SK-N-SH (cell line): ENCODE data around the gene HS3ST4. TPM values are rescaled to one million over a fixed set of nuclear protein-coding genes. Genes with fewer than 3 reads are reported as not detected.
A peak's percentile ranks its signal among the peaks of the same experiment; 100 is the strongest.

ENCODE experiments used
- CTCF ChIA-PET: fragments of 300-600, 350-600 bp; formaldehyde crosslinking; extraction: SDS; loops from one replicate; lab custom pipeline; 2021; lab: Yijun Ruan, JAX
- POLR2A ChIA-PET: fragments of 350-600 bp; sonication (Branson Sonifier 250); formaldehyde crosslinking; extraction: SDS; loops from one replicate; lab custom pipeline; 2020; ENCODE audit warnings: antibody characterized with exemption, inconsistent platforms; lab: Yijun Ruan, JAX
- DNase-seq: peaks from one replicate; pipeline ENCODE4 v3.0.0; 2012
- H2AFZ ChIP-seq: fragments of 200-600 bp; sonication (generic); 2 replicates; pipeline ENCODE4 v1.8.1; 2016; ENCODE audit warnings: antibody characterized with exemption, mild to moderate bottlenecking, low read depth
- H3F3A ChIP-seq: fragments of 200-600 bp; sonication (generic); replicated peaks from 2 replicates; pipeline ENCODE3; 2016; ENCODE audit warnings: antibody characterized with exemption, mild to moderate bottlenecking; ENCODE audit not compliant: insufficient read depth
- H3K27ac ChIP-seq, 2 experiments: fragments of 200-500 bp in 1 of 2; fragments of 200-600 bp in 1 of 2; sonication (Bioruptor generic) in 1 of 2; sonication (generic), shearing (Covaris generic) in 1 of 2; 2 replicates each; pipeline versions ENCODE4 v1.5.1 to v1.6.1; 2014 to 2016; ENCODE audit warnings: low read depth in 2 of 2, inconsistent platforms in 1 of 2, low read length in 1 of 2, mild to moderate bottlenecking in 1 of 2, mixed read lengths in 1 of 2
- H3K27me3 ChIP-seq: fragments of 200-600 bp; sonication (generic), shearing (Covaris generic); 2 replicates; pipeline ENCODE4 v1.6.1; 2016; ENCODE audit warnings: mixed run types; ENCODE audit not compliant: insufficient read depth
- H3K36me3 ChIP-seq, 2 experiments: fragments of 200-500 bp in 1 of 2; fragments of 200-600 bp in 1 of 2; sonication (Bioruptor generic) in 1 of 2; sonication (generic) in 1 of 2; replicated peaks in 1 of 2; 2 replicates each; pipeline versions ENCODE3 to v1.5.1; 2014 to 2016; ENCODE audit warnings: low read length in 1 of 2, mild to moderate bottlenecking in 1 of 2; ENCODE audit not compliant: insufficient read depth in 2 of 2, control insufficient read depth in 1 of 2
- H3K4me1 ChIP-seq, 2 experiments: fragments of 200-500 bp in 1 of 2; fragments of 200-600 bp in 1 of 2; sonication (Bioruptor generic) in 1 of 2; sonication (generic), shearing (Covaris generic) in 1 of 2; 2 replicates each; pipeline versions ENCODE4 v1.5.1 to v1.6.1; 2014 to 2016; ENCODE audit warnings: low read depth in 1 of 2, low read length in 1 of 2, mixed run types in 1 of 2; ENCODE audit not compliant: insufficient read depth in 2 of 2, control insufficient read depth in 1 of 2
- H3K4me2 ChIP-seq: fragments of 200-600 bp; sonication (generic), shearing (Covaris generic); 2 replicates; pipeline ENCODE4 v1.6.1; 2017; ENCODE audit warnings: mixed run types
- H3K4me3 ChIP-seq, 2 experiments: fragments of 200-500 bp in 1 of 2; fragments of 200-600 bp in 1 of 2; sonication (Bioruptor generic) in 1 of 2; sonication (generic), shearing (Covaris generic) in 1 of 2; 2 replicates each; pipeline versions ENCODE4 v1.5.1 to v1.8.1; 2014 to 2016; ENCODE audit warnings: low read depth in 2 of 2, inconsistent platforms in 1 of 2, low read length in 1 of 2, mild to moderate bottlenecking in 1 of 2, mixed read lengths in 1 of 2, moderate library complexity in 1 of 2
- H3K79me2 ChIP-seq: fragments of 200-600 bp; sonication (generic); 2 replicates; pipeline ENCODE4 v1.8.1; 2017; ENCODE audit warnings: mild to moderate bottlenecking; ENCODE audit not compliant: insufficient read depth
- H3K9ac ChIP-seq: fragments of 200-600 bp; sonication (generic); 2 replicates; pipeline ENCODE4 v1.6.1; 2017; ENCODE audit warnings: mixed run types
- H3K9me2 ChIP-seq: fragments of 200-600 bp; sonication (generic); 2 replicates; pipeline ENCODE4 v1.6.1; 2017; ENCODE audit warnings: mixed run types
- H3K9me3 ChIP-seq: fragments of 200-600 bp; sonication (generic); 2 replicates; pipeline ENCODE4 v1.6.1; 2017; ENCODE audit warnings: mixed run types, mild to moderate bottlenecking, moderate library complexity
- H4K20me1 ChIP-seq: fragments of 200-600 bp; sonication (generic); 2 replicates; pipeline ENCODE4 v1.6.1; 2017; ENCODE audit warnings: mild to moderate bottlenecking, mixed run types; ENCODE audit not compliant: insufficient read depth
- ELF1 ChIP-seq: IDR thresholded peaks from 2 replicates; pipeline ENCODE4 v1.4.0; 2012
- EP300 ChIP-seq, 2 experiments: IDR thresholded peaks; 2 replicates each; pipeline versions ENCODE4 v1.4.0 to v1.6.1; 2012; ENCODE audit warnings: borderline replicate concordance in 1 of 2, low read depth in 1 of 2, low read length in 1 of 2
- FOSL2 ChIP-seq: IDR thresholded peaks from 2 replicates; pipeline ENCODE4 v1.4.0; 2012; ENCODE audit warnings: low read depth, mild to moderate bottlenecking, moderate library complexity, borderline replicate concordance
- FOXM1 ChIP-seq: IDR thresholded peaks from 2 replicates; pipeline ENCODE4 v1.4.0; 2012; ENCODE audit warnings: low read depth, mild to moderate bottlenecking
- GABPA ChIP-seq: IDR thresholded peaks from 2 replicates; pipeline ENCODE4 v1.4.0; 2012; ENCODE audit warnings: low read depth, mild to moderate bottlenecking
- MEF2A ChIP-seq: IDR thresholded peaks from 2 replicates; pipeline ENCODE4 v1.4.0; 2012; ENCODE audit warnings: low read depth, borderline replicate concordance
- NRF1 ChIP-seq: IDR thresholded peaks from 2 replicates; pipeline ENCODE4 v1.6.1; 2012; ENCODE audit warnings: low read depth, mild to moderate bottlenecking, low read length
- RAD21 ChIP-seq: IDR thresholded peaks from 2 replicates; pipeline ENCODE4 v1.6.1; 2012; ENCODE audit warnings: mild to moderate bottlenecking, low read length
- RCOR1 ChIP-seq: fragments of 150-350 bp; IDR thresholded peaks from 2 replicates; pipeline ENCODE4 v1.6.1; 2017; ENCODE audit warnings: antibody characterized with exemption, low read length
- REST ChIP-seq: IDR thresholded peaks from 2 replicates; pipeline ENCODE4 v1.6.1; 2012; ENCODE audit warnings: mild to moderate bottlenecking, low read depth, low read length, moderate library complexity
- RFX5 ChIP-seq: IDR thresholded peaks from 2 replicates; pipeline ENCODE4 v1.6.1; 2012; ENCODE audit warnings: mild to moderate bottlenecking, improper control_type of control experiment, low read length
- RXRA ChIP-seq: IDR thresholded peaks from 2 replicates; pipeline ENCODE4 v1.4.0; 2012; ENCODE audit warnings: low read depth, mild to moderate bottlenecking, borderline replicate concordance
- SMC3 ChIP-seq: IDR thresholded peaks from 2 replicates; pipeline ENCODE4 v1.6.1; 2012; ENCODE audit warnings: low read depth, low read length, improper control_type of control experiment
- TAF1 ChIP-seq: IDR thresholded peaks from 2 replicates; pipeline ENCODE4 v1.6.1; 2012; ENCODE audit warnings: low read depth, mild to moderate bottlenecking, low read length, moderate library complexity, borderline replicate concordance
- TCF12 ChIP-seq: IDR thresholded peaks from 2 replicates; pipeline ENCODE4 v1.4.0; 2012
- TEAD4 ChIP-seq: IDR thresholded peaks from 2 replicates; pipeline ENCODE4 v1.4.0; 2012; ENCODE audit warnings: mild to moderate bottlenecking, borderline replicate concordance; ENCODE audit not compliant: insufficient read depth
- WGBS: methylation state at CpG from one replicate; pipeline ENCODE4 v1.1.6; 2017; ENCODE audit warnings: low lambda C conversion rate; 5-methylcytosine and 5-hydroxymethylcytosine counted together
- polyA plus RNA-seq, 3 experiments: library from polyadenylated mRNA; depleted of rRNA; stranded (reverse); fragments of >200 nt; gene quantifications; 2 replicates each; pipeline ENCODE4 v1.2.3, GENCODE V29; 2012
- TF ChIP-seq, protein P1 (sequence below): fragments of 150-350 bp; IDR thresholded peaks from 2 replicates; pipeline ENCODE4 v1.6.1; 2017; ENCODE audit warnings: antibody characterized with exemption, low read length, low read depth, borderline replicate concordance
- TF ChIP-seq, protein P2 (sequence below): IDR thresholded peaks from 2 replicates; pipeline ENCODE4 v1.4.0; 2012; ENCODE audit warnings: low read depth, borderline replicate concordance

The HS3ST4 gene
- polyA plus RNA-seq, 1 of the 3 experiments (the other 2 are of a cell fraction) = not detected

GRCh38 chr16:25747160-25747758 lies 55.5 kb downstream of the HS3ST4 start:
- peaks cover 0 to 8% of the 10 kb centered on the region in 2 experiments; a peak in 1 of 4 replicates for H3K4me1 ChIP-seq
- no peak overlapping the region for H3K4me2 ChIP-seq
- H3K27ac ChIP-seq = no peak overlapping the region
- CTCF ChIA-PET = interaction anchor here (1.1 kb wide), 1 partner anchor 9 kb away, joined by 3 read pairs; no protein-coding TSS in a partner anchor
- no peaks in the 10 kb centered on the region for H3K79me2 ChIP-seq
- no peak for DNase-seq
- H3K9ac ChIP-seq = no peak overlapping the region
- H3F3A ChIP-seq = no peaks in the 10 kb centered on the region
- 13% methylated on average over 7 of the region's 7 CpGs for WGBS
- no peaks in the 10 kb centered on the region for H3K9me3 ChIP-seq
- H3K36me3 ChIP-seq = no peaks in the 10 kb centered on the region
- POLR2A ChIA-PET = no interaction called here
- no peaks in the 10 kb centered on the region for H3K27me3 ChIP-seq
- H3K4me3 ChIP-seq = no peak overlapping the region
- no peaks in the 10 kb centered on the region for H3K9me2 ChIP-seq
- H2AFZ ChIP-seq = no peak overlapping the region
- no peaks in the 10 kb centered on the region for H4K20me1 ChIP-seq
- TF ChIP-seq, protein P1, sequence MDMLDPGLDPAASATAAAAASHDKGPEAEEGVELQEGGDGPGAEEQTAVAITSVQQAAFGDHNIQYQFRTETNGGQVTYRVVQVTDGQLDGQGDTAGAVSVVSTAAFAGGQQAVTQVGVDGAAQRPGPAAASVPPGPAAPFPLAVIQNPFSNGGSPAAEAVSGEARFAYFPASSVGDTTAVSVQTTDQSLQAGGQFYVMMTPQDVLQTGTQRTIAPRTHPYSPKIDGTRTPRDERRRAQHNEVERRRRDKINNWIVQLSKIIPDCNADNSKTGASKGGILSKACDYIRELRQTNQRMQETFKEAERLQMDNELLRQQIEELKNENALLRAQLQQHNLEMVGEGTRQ = no peak
- TF ChIP-seq REST = peak; percentile 93

- Histone ChIP-seq H3K36me3 (no peaks in the 10 kb centered on the region), H3K9ac (no peak overlapping the region), H3F3A (no peaks in the 10 kb centered on the region), H3K27ac (no peak overlapping the region), H3K4me3 (no peak overlapping the region), H3K4me2 (no peak overlapping the region), H3K27me3 (no peaks in the 10 kb centered on the region), H3K9me3 (no peaks in the 10 kb centered on the region), H4K20me1 (no peaks in the 10 kb centered on the region), H3K79me2 (no peaks in the 10 kb centered on the region), H2AFZ (no peak overlapping the region), H3K4me1 (peaks cover 0 to 8% of the 10 kb centered on the region in 2 experiments; a peak in 1 of 4 replicates), H3K9me2 (no peaks in the 10 kb centered on the region)
- WGBS = 3% methylated on average over 3 of the region's 3 CpGs
- no peak for DNase-seq
- CTCF ChIA-PET = no interaction called here
- POLR2A ChIA-PET = no interaction called here
- no peak for TF ChIP-seq EP300 (IDR thresholded peaks at IDR 0.05; ENCODE audit: borderline replicate concordance in 1 of 2, low read depth in 1 of 2, low read length in 1 of 2)
- TF ChIP-seq GABPA = no peak
- TF ChIP-seq MEF2A = no peak
- TF ChIP-seq TAF1 = no peak
- TF ChIP-seq, protein P1 = no peak
- TF ChIP-seq FOXM1 = no peak
- TF ChIP-seq TEAD4 = no peak
- TF ChIP-seq, protein P2, sequence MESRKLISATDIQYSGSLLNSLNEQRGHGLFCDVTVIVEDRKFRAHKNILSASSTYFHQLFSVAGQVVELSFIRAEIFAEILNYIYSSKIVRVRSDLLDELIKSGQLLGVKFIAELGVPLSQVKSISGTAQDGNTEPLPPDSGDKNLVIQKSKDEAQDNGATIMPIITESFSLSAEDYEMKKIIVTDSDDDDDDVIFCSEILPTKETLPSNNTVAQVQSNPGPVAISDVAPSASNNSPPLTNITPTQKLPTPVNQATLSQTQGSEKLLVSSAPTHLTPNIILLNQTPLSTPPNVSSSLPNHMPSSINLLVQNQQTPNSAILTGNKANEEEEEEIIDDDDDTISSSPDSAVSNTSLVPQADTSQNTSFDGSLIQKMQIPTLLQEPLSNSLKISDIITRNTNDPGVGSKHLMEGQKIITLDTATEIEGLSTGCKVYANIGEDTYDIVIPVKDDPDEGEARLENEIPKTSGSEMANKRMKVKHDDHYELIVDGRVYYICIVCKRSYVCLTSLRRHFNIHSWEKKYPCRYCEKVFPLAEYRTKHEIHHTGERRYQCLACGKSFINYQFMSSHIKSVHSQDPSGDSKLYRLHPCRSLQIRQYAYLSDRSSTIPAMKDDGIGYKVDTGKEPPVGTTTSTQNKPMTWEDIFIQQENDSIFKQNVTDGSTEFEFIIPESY = no peak
- TF ChIP-seq NRF1 = no peak
- TF ChIP-seq ELF1 = no peak
- no peak for TF ChIP-seq RAD21
- TF ChIP-seq SMC3 = no peak
- TF ChIP-seq RXRA = no peak
- TF ChIP-seq RFX5 = no peak
- no peak for TF ChIP-seq RCOR1
- TF ChIP-seq TCF12 = no peak
- TF ChIP-seq FOSL2 = no peak
Measured at GRCh38 chr16:25748092-25748654, 56.4 kb downstream of the HS3ST4 start.
